SK-N-SH treated with all-trans-retinoic acid at 6 μM for 48 hours (cell line): ENCODE data around the gene KCTD12.

ENCODE experiments used
- ATAC-seq: fragments of 200-7000 bp; cut with Tn5 transposase; 3 replicates; pipeline ENCODE4 v1.9.1; 2020; ENCODE audit warnings: mild to moderate bottlenecking, moderate library complexity
- ARNTL ChIP-seq: fragments of 450-650 bp; formaldehyde crosslinking; IDR thresholded peaks from 2 replicates; pipeline ENCODE4 v1.5.0; 2020; ENCODE audit warnings: low read depth, mild to moderate bottlenecking, moderate library complexity, borderline replicate concordance
- CSDC2 ChIP-seq: fragments of 250-450 bp; sonication (Bioruptor Pico); IDR thresholded peaks from 2 replicates; pipeline ENCODE4 v1.5.0; 2020; ENCODE audit warnings: mild to moderate bottlenecking, moderate library complexity
- CSRNP3 ChIP-seq: fragments of 250-450 bp; sonication (Bioruptor Pico); IDR thresholded peaks from 2 replicates; pipeline ENCODE4 v1.5.1; 2021; ENCODE audit warnings: mild to moderate bottlenecking, moderate library complexity
- ESRRG ChIP-seq: fragments of 250-450 bp; sonication (Bioruptor Pico); IDR thresholded peaks from 2 replicates; pipeline ENCODE4 v1.6.1; 2021; ENCODE audit warnings: mild to moderate bottlenecking
- GLIS3 ChIP-seq: fragments of 250-450 bp; sonication (Bioruptor Pico); IDR thresholded peaks from 2 replicates; pipeline ENCODE4 v1.5.0; 2020; ENCODE audit warnings: mild to moderate bottlenecking, moderate library complexity
- OSR1 ChIP-seq: fragments of 250-450 bp; sonication (Bioruptor Pico); IDR thresholded peaks from 2 replicates; pipeline ENCODE4 v1.8.0; 2022; ENCODE audit warnings: moderate library complexity, mild to moderate bottlenecking, inconsistent platforms
- PATZ1 ChIP-seq: fragments of 250-450 bp; sonication (Bioruptor Pico); IDR thresholded peaks from 2 replicates; pipeline ENCODE4 v1.8.0; 2020; ENCODE audit warnings: mild to moderate bottlenecking, moderate library complexity, borderline replicate concordance
- PPARA ChIP-seq: fragments of 250-450 bp; sonication (Bioruptor Pico); IDR thresholded peaks from 2 replicates; pipeline ENCODE4 v1.5.0; 2020; ENCODE audit warnings: mild to moderate bottlenecking, borderline replicate concordance
- RARB ChIP-seq: fragments of 250-450 bp; sonication (Bioruptor Pico); IDR thresholded peaks from 2 replicates; pipeline ENCODE4 v1.8.0; 2021; ENCODE audit warnings: mild to moderate bottlenecking, moderate library complexity
- SNAI2 ChIP-seq: fragments of 250-450 bp; sonication (Bioruptor Pico); IDR thresholded peaks from 2 replicates; pipeline ENCODE4 v1.5.0; 2020; ENCODE audit warnings: mild to moderate bottlenecking, moderate library complexity
- TCF4 ChIP-seq: fragments of 250-450 bp; sonication (Bioruptor Pico); IDR thresholded peaks from 2 replicates; pipeline ENCODE4 v1.8.0; 2021; ENCODE audit warnings: mild to moderate bottlenecking, moderate library complexity, borderline replicate concordance
- TOX ChIP-seq: fragments of 250-450 bp; sonication (Bioruptor Pico); IDR thresholded peaks from 2 replicates; pipeline ENCODE4 v1.8.0; 2021; ENCODE audit warnings: mild to moderate bottlenecking, moderate library complexity, borderline replicate concordance
- TSHZ2 ChIP-seq: fragments of 250-450 bp; sonication (Bioruptor Pico); IDR thresholded peaks from 2 replicates; pipeline ENCODE4 v1.5.0; 2020; ENCODE audit warnings: mild to moderate bottlenecking, moderate library complexity
- ZC3H10 ChIP-seq: fragments of 250-450 bp; sonication (Bioruptor Pico); IDR thresholded peaks from 2 replicates; pipeline ENCODE4 v1.5.1; 2021; ENCODE audit warnings: mild to moderate bottlenecking, moderate library complexity
- ZFP3 ChIP-seq: fragments of 250-450 bp; sonication (Bioruptor Pico); IDR thresholded peaks from 2 replicates; pipeline ENCODE4 v1.5.0; 2020; ENCODE audit warnings: mild to moderate bottlenecking, moderate library complexity
- ZFP30 ChIP-seq: fragments of 450-650 bp; formaldehyde crosslinking; IDR thresholded peaks from 2 replicates; pipeline ENCODE4 v1.5.0; 2022; ENCODE audit warnings: mild to moderate bottlenecking, moderate library complexity
- ZNF565 ChIP-seq: fragments of 450-650 bp; formaldehyde crosslinking; conservative IDR thresholded peaks from 2 replicates; pipeline ENCODE4 v1.5.0; 2020; ENCODE audit warnings: low read depth, mild to moderate bottlenecking, moderate library complexity
- ZNF70 ChIP-seq: fragments of 450-650 bp; formaldehyde crosslinking; IDR thresholded peaks from 2 replicates; pipeline ENCODE4 v1.5.0; 2020; ENCODE audit warnings: mild to moderate bottlenecking, moderate library complexity

Gene KCTD12

GRCh38 chr13:76868371-76868770 lies 17.8 kb downstream of the KCTD12 start:
- no peak for TF ChIP-seq TOX
- TF ChIP-seq PPARA (CRISPR knock-in tag): no peak
- TF ChIP-seq SNAI2 (CRISPR knock-in tag): no peak
- no peak for TF ChIP-seq ZNF70 (CRISPR knock-in tag)
- TF ChIP-seq RARB: no peak
- TF ChIP-seq GLIS3 (CRISPR knock-in tag): no peak
- TF ChIP-seq ZC3H10: no peak
- no peak for TF ChIP-seq CSRNP3
- TF ChIP-seq ESRRG (CRISPR knock-in tag): no peak
- TF ChIP-seq PATZ1 (CRISPR knock-in tag): no peak
- no peak for TF ChIP-seq ZNF565 (CRISPR knock-in tag)
- peak; percentile 82 for ATAC-seq

GRCh38 chr13:76865996-76866503 lies 20.2 kb downstream of the KCTD12 start:
- TF ChIP-seq OSR1 (CRISPR knock-in tag): no peak
- TF ChIP-seq ZFP3 (CRISPR knock-in tag): no peak
- TF ChIP-seq CSDC2 (CRISPR knock-in tag): no peak
- TF ChIP-seq ARNTL (CRISPR knock-in tag): no peak
- no peak for TF ChIP-seq PPARA (CRISPR knock-in tag)
- TF ChIP-seq GLIS3 (CRISPR knock-in tag): no peak
- TF ChIP-seq TSHZ2: no peak
- ATAC-seq: no peak

- TF ChIP-seq ZC3H10 (no peak), TSHZ2 (no peak), ESRRG (CRISPR knock-in tag) (no peak), PPARA (CRISPR knock-in tag) (no peak), CSRNP3 (no peak), ZFP30 (no peak), ZNF70 (CRISPR knock-in tag) (no peak), TCF4 (CRISPR knock-in tag) (no peak), ZNF565 (CRISPR knock-in tag) (no peak)
- ATAC-seq: no peak
Measured at GRCh38 chr13:76865109-76865508, 21.1 kb downstream of the KCTD12 start.

- ATAC-seq: no peak
- TF ChIP-seq ZFP3 (CRISPR knock-in tag) (no peak), ZFP30 (no peak), TOX (no peak), SNAI2 (CRISPR knock-in tag) (no peak)
Measured at GRCh38 chr13:76864259-76864658, 21.9 kb downstream of the KCTD12 start.
